ENCODE data around the gene RREB1. TPM values are rescaled to one million over a fixed set of nuclear protein-coding genes. Genes with fewer than 3 reads are reported as not detected.

Gene RREB1
- total and polyA plus RNA-seq, 7 experiments from 2014 or later, result 4.2 to 56.7 (median 49.2) TPM

- no peaks in the 10 kb centered on the region for H3K27me3 ChIP-seq (ENCODE audit: control insufficient read depth in 2 of 2, insufficient read depth in 2 of 2, low read length in 2 of 2)
- Mint-ChIP-seq H3K9me3 (no peaks in the 10 kb centered on the region), H3K27me3 (no peaks in the 10 kb centered on the region), H3K36me3 (peaks cover 0 to 29% (median 13%) of the 10 kb centered on the region in 5 donors), H3K4me3 (no peak overlapping the region), H3K27ac (peak overlapping the region in 5 of 9 donors; percentile 6 to 71 (median 25)), H3K4me1 (peaks cover 36 to 69% (median 49%) of the 10 kb centered on the region in 7 donors)
- H3K36me3 ChIP-seq (ENCODE audit: control insufficient read depth in 2 of 3, insufficient read depth in 3 of 3, low read length in 3 of 3), result peaks cover 0 to 13% (median 0%) of the 10 kb centered on the region in 3 experiments
- peaks cover 0 to 22% of the 10 kb centered on the region in 2 donors for H3K4me1 ChIP-seq (ENCODE audit: control insufficient read depth in 2 of 2, insufficient read depth in 2 of 2, low read length in 2 of 2)
- H3K27ac ChIP-seq (ENCODE audit: low read depth, low read length), result no peak overlapping the region
- no peak for DNase-seq
- ChIA-PET POLR2A (interaction anchor here (0.9 kb wide), 1 partner anchor 45 kb away, joined by 3 read pairs; no protein-coding TSS in a partner anchor), CTCF (interaction anchor here (1.7 kb wide), 1 partner anchor 10 kb away, joined by 4 read pairs; no protein-coding TSS in a partner anchor)
- intact Hi-C loops (cut with micrococcal nuclease), result loop anchor here in 1 of 2 donors (5.0 kb wide), 2 partner anchors 52 to 92 kb away; partner anchors contain the start of gene RREB1
- H3K4me3 ChIP-seq (ENCODE audit: low read length), result no peak overlapping the region
- H3K9me3 ChIP-seq (ENCODE audit: control insufficient read depth in 2 of 3, low read length in 3 of 3), result no peaks in the 10 kb centered on the region
- no peak for ATAC-seq
Measured at GRCh38 chr6:7198833-7199800, 91.4 kb downstream of the RREB1 start.

- H3K4me3 ChIP-seq (ENCODE audit: low read length), result no peak overlapping the region
- Mint-ChIP-seq H3K27ac (peak overlapping the region in 3 of 9 donors; percentile 24 to 71 (median 57)), H3K9me3 (no peaks in the 10 kb centered on the region), H3K4me3 (no peak overlapping the region), H3K27me3 (no peaks in the 10 kb centered on the region), H3K4me1 (peaks cover 23 to 52% (median 36%) of the 10 kb centered on the region in 7 donors), H3K36me3 (peaks cover 6 to 29% (median 12%) of the 10 kb centered on the region in 5 donors)
- no peak for DNase-seq
- peaks cover 0 to 24% (median 0%) of the 10 kb centered on the region in 3 experiments for H3K36me3 ChIP-seq (ENCODE audit: control insufficient read depth in 2 of 3, insufficient read depth in 3 of 3, low read length in 3 of 3)
- peaks cover 0 to 15% of the 10 kb centered on the region in 2 donors for H3K4me1 ChIP-seq (ENCODE audit: control insufficient read depth in 2 of 2, insufficient read depth in 2 of 2, low read length in 2 of 2)
- no peak for ATAC-seq
- POLR2A ChIA-PET, result interaction anchor here (0.9 kb wide), 1 partner anchor 46 kb away, joined by 3 read pairs; no protein-coding TSS in a partner anchor
- no peak overlapping the region for H3K27ac ChIP-seq (ENCODE audit: low read depth, low read length)
- intact Hi-C loops (cut with micrococcal nuclease), result no loop called here
- no peaks in the 10 kb centered on the region for H3K9me3 ChIP-seq (ENCODE audit: control insufficient read depth in 2 of 3, low read length in 3 of 3)
- no peaks in the 10 kb centered on the region for H3K27me3 ChIP-seq (ENCODE audit: control insufficient read depth in 2 of 2, insufficient read depth in 2 of 2, low read length in 2 of 2)
- CTCF ChIA-PET, result interaction anchor here (0.6 to 0.7 kb wide), 2 partner anchors 66 to 81 kb away, joined by 3 to 5 read pairs; no protein-coding TSS in a partner anchor
Measured at GRCh38 chr6:7200598-7201443, 93.1 kb downstream of the RREB1 start.

GRCh38 chr6:7201444-7201731, 93.6 kb downstream of the RREB1 start:
- Mint-ChIP-seq H3K27ac (peak overlapping the region in 5 of 9 donors; percentile 16 to 84 (median 38)), H3K27me3 (no peaks in the 10 kb centered on the region), H3K4me1 (peaks cover 18 to 51% (median 31%) of the 10 kb centered on the region in 7 donors), H3K36me3 (peaks cover 7 to 31% (median 12%) of the 10 kb centered on the region in 5 donors), H3K9me3 (no peaks in the 10 kb centered on the region), H3K4me3 (no peak overlapping the region)
- CTCF ChIA-PET, result interaction anchor here (0.6 kb wide), 1 partner anchor 81 kb away, joined by 3 read pairs; no protein-coding TSS in a partner anchor
- DNase-seq (no peak), ATAC-seq (no peak)
- no peak overlapping the region for H3K4me3 ChIP-seq (ENCODE audit: low read length)
- H3K4me1 ChIP-seq (ENCODE audit: control insufficient read depth in 2 of 2, insufficient read depth in 2 of 2, low read length in 2 of 2), result peaks cover 0 to 10% of the 10 kb centered on the region in 2 donors
- intact Hi-C loops (cut with micrococcal nuclease), result no loop called here
- no peak overlapping the region for H3K27ac ChIP-seq (ENCODE audit: low read depth, low read length)
- peaks cover 0 to 25% (median 0%) of the 10 kb centered on the region in 3 experiments for H3K36me3 ChIP-seq (ENCODE audit: control insufficient read depth in 2 of 3, insufficient read depth in 3 of 3, low read length in 3 of 3)
- H3K9me3 ChIP-seq (ENCODE audit: control insufficient read depth in 2 of 3, low read length in 3 of 3), result no peaks in the 10 kb centered on the region
- POLR2A ChIA-PET, result no interaction called here
- no peaks in the 10 kb centered on the region for H3K27me3 ChIP-seq (ENCODE audit: control insufficient read depth in 2 of 2, insufficient read depth in 2 of 2, low read length in 2 of 2)

- DNase-seq (peak in 2 of 9 donors; percentile 19 to 31), ATAC-seq (peak; percentile 95)
- CTCF ChIA-PET, result interaction anchor here (0.6 kb wide), 1 partner anchor 82 kb away, joined by 3 read pairs; no protein-coding TSS in a partner anchor
- peaks cover 18 to 50% (median 33%) of the 10 kb centered on the region in 7 donors for H3K4me1 Mint-ChIP-seq
- H3K36me3 ChIP-seq (ENCODE audit: control insufficient read depth in 2 of 3, insufficient read depth in 3 of 3, low read length in 3 of 3), result peaks cover 0 to 31% (median 0%) of the 10 kb centered on the region in 3 experiments
- H3K4me3 ChIP-seq (ENCODE audit: low read length), result no peak overlapping the region
- no peaks in the 10 kb centered on the region for H3K27me3 ChIP-seq (ENCODE audit: control insufficient read depth in 2 of 2, insufficient read depth in 2 of 2, low read length in 2 of 2)
- POLR2A ChIA-PET, result no interaction called here
- no peak overlapping the region for H3K27ac ChIP-seq (ENCODE audit: low read depth, low read length)
- H3K27me3 Mint-ChIP-seq, result no peaks in the 10 kb centered on the region
- H3K9me3 ChIP-seq (ENCODE audit: control insufficient read depth in 2 of 3, low read length in 3 of 3), result no peaks in the 10 kb centered on the region
- H3K36me3 Mint-ChIP-seq, result peaks cover 9 to 34% (median 12%) of the 10 kb centered on the region in 5 donors
- H3K4me1 ChIP-seq (ENCODE audit: control insufficient read depth in 2 of 2, insufficient read depth in 2 of 2, low read length in 2 of 2), result peaks cover 0 to 7% of the 10 kb centered on the region in 2 donors
- no peak overlapping the region for H3K4me3 Mint-ChIP-seq
- H3K9me3 Mint-ChIP-seq, result no peaks in the 10 kb centered on the region
- intact Hi-C loops (cut with micrococcal nuclease), result no loop called here
- peak overlapping the region in 7 of 9 donors; percentile 16 to 84 (median 52) for H3K27ac Mint-ChIP-seq
Measured at GRCh38 chr6:7201732-7202541, 94.2 kb downstream of the RREB1 start.

GRCh38 chr6:7202950-7203349, 95.2 kb downstream of the RREB1 start:
- no peak for ATAC-seq
- no peak for DNase-seq
- Mint-ChIP-seq H3K27ac (peak overlapping the region in 3 of 9 donors; percentile 9 to 51 (median 16)), H3K27me3 (no peaks in the 10 kb centered on the region), H3K9me3 (no peaks in the 10 kb centered on the region), H3K36me3 (peaks cover 9 to 34% (median 12%) of the 10 kb centered on the region in 5 donors), H3K4me1 (peaks cover 14 to 41% (median 29%) of the 10 kb centered on the region in 7 donors), H3K4me3 (no peak overlapping the region)
- Histone ChIP-seq H3K4me1 (ENCODE audit: control insufficient read depth in 2 of 2, insufficient read depth in 2 of 2, low read length in 2 of 2) (no peaks in the 10 kb centered on the region), H3K9me3 (ENCODE audit: control insufficient read depth in 2 of 3, low read length in 3 of 3) (no peaks in the 10 kb centered on the region), H3K27me3 (ENCODE audit: control insufficient read depth in 2 of 2, insufficient read depth in 2 of 2, low read length in 2 of 2) (no peaks in the 10 kb centered on the region), H3K36me3 (ENCODE audit: control insufficient read depth in 2 of 3, insufficient read depth in 3 of 3, low read length in 3 of 3) (peaks cover 0 to 32% (median 0%) of the 10 kb centered on the region in 3 experiments), H3K27ac (ENCODE audit: low read depth, low read length) (no peak overlapping the region), H3K4me3 (ENCODE audit: low read length) (no peak overlapping the region)
- POLR2A ChIA-PET, result no interaction called here
- intact Hi-C loops (cut with micrococcal nuclease), result no loop called here
- CTCF ChIA-PET, result no interaction called here

Data from naive thymus-derived CD4-positive, alpha-beta T cell (primary cell).